BJ (cell line): ENCODE measurements around the gene PSMG3. TPM values are rescaled to one million over a fixed set of nuclear protein-coding genes. Genes with fewer than 3 reads are reported as not detected.

Experiments
- CTCF ChIA-PET: fragments of 350-600 bp; formaldehyde crosslinking; extraction: SDS; loops from one replicate; lab custom pipeline; 2021; ENCODE audit warnings: antibody characterized with exemption, inconsistent platforms; lab: Yijun Ruan, JAX
- POLR2A ChIA-PET: fragments of 300-600 bp; sonication (Branson Sonifier 250); formaldehyde crosslinking; extraction: SDS; loops from one replicate; lab custom pipeline; 2021; ENCODE audit warnings: antibody characterized with exemption; lab: Charles Lee
- DNase-seq: peaks from one replicate; pipeline ENCODE4 v3.0.0-alpha.2; 2011; ENCODE audit warnings: low read depth
- H3K27me3 ChIP-seq: 2 replicates; pipeline ENCODE4 v1.6.0; 2011; ENCODE audit warnings: low read length; ENCODE audit not compliant: control insufficient read depth, insufficient read depth
- H3K36me3 ChIP-seq: 2 replicates; pipeline ENCODE4 v1.5.1; 2011; ENCODE audit warnings: low read length; ENCODE audit not compliant: control insufficient read depth, insufficient read depth
- H3K4me3 ChIP-seq: 2 replicates; pipeline ENCODE4 v1.5.1; 2011; ENCODE audit warnings: low read depth, mild to moderate bottlenecking, control low read depth, low read length
- CTCF ChIP-seq: IDR thresholded peaks from 2 replicates; pipeline ENCODE4 v1.5.1; 2011; ENCODE audit warnings: low read depth, mild to moderate bottlenecking, control low read depth, inconsistent platforms, low read length, moderate library complexity; ENCODE audit not compliant: insufficient read depth
- polyA plus RNA-seq: library from polyadenylated mRNA; depleted of rRNA; stranded (reverse); fragments of >200 nt; gene quantifications from 2 replicates; pipeline ENCODE4 v1.2.3, GENCODE V29; 2011

The PSMG3 gene
- polyA plus RNA-seq, 1 experiment, result 40.9 TPM

DNA sequence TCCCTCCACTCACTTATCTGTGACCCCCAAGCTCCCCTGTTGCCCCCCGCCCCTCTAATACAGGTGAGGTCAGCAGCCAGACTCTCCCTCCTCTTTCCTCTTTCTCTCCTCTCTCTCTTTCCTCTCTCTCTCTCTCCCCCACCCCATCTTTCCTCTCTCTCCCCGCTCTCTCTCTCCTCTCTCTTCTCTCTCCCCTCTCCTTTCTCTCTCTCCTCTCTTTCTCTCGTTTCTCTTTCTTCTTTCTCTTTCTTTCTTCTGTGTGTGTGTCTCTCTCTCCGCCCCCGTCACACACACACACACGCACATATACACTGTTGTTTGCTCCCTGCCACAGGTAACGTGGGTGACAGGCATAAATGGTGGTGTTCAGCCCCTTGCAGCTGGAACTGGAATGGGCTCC, 37.2 kb upstream of the PSMG3 start:
- ChIA-PET POLR2A (no interaction called here), CTCF (no interaction called here)
- no peaks in the 10 kb centered on the region for H3K36me3 ChIP-seq
- TF ChIP-seq CTCF, result no peak
- H3K4me3 ChIP-seq, result no peak overlapping the region
- peaks cover 9% of the 10 kb centered on the region for H3K27me3 ChIP-seq
- no peak for DNase-seq

DNA sequence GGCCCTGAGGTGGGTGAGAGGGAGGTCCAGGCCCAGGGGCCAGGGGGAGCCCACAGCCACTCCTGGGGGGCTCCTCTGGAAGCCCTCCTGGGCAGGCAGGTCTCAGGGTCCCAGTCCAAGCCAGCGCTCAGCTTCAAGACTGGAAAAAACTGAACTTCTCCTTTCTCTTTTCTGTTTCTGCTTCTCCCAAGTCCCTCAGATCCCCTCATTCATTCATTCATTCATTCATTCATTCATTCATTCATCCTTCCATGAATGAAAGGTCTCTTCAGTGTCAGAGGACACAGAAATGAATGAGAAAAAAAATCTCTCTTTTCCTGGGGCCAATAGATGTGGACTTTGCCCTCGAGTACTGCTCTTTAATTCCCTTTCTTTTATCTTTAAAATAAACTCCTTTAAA, 34.6 kb upstream of the PSMG3 start:
- H3K4me3 ChIP-seq, result no peak overlapping the region
- TF ChIP-seq CTCF, result no peak
- DNase-seq, result no peak
- CTCF ChIA-PET, result interaction anchor here (1.4 kb wide), 1 partner anchor 605 kb away, joined by 3 read pairs; no protein-coding TSS in a partner anchor
- H3K27me3 ChIP-seq, result peaks cover 9% of the 10 kb centered on the region
- POLR2A ChIA-PET, result no interaction called here
- no peaks in the 10 kb centered on the region for H3K36me3 ChIP-seq

- CTCF ChIA-PET, result interaction anchor here (1.4 kb wide), 1 partner anchor 606 kb away, joined by 3 read pairs; no protein-coding TSS in a partner anchor
- POLR2A ChIA-PET, result no interaction called here
- Histone ChIP-seq H3K27me3 (peaks cover 8% of the 10 kb centered on the region), H3K4me3 (no peak overlapping the region), H3K36me3 (no peaks in the 10 kb centered on the region)
- DNase-seq, result no peak
- no peak for TF ChIP-seq CTCF
Measured at GRCh38 chr7:1603346-1604225, 33.8 kb upstream of the PSMG3 start.

GRCh38 chr7:1602386-1602785, 32.6 kb upstream of the PSMG3 start:
- no peak for DNase-seq
- CTCF ChIA-PET, result no interaction called here
- no peaks in the 10 kb centered on the region for H3K36me3 ChIP-seq
- peaks cover 5% of the 10 kb centered on the region for H3K27me3 ChIP-seq
- no peak for TF ChIP-seq CTCF
- H3K4me3 ChIP-seq, result no peak overlapping the region
- POLR2A ChIA-PET, result no interaction called here

DNA sequence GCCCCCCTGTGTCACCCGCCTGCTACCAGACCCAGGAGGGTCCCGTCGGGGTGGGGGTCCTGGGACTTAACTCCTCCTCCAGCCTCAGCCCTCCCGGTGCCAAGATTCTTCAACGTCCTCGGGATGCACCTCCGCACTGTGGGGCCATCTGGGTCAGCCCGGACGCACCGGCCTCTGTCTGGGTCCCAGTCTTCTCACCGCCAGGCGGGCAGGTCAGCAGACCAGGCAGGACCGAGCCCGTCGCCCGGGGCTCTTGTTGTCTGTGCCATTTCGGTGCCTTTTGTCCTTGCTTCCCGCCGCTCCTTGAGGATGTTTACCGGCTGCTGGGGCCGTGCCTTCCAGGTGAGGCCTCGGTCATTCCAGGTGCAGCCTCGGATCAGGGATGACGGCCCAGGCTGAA, 32.1 kb upstream of the PSMG3 start:
- Histone ChIP-seq H3K27me3 (peaks cover 5% of the 10 kb centered on the region), H3K4me3 (no peak overlapping the region), H3K36me3 (no peaks in the 10 kb centered on the region)
- POLR2A ChIA-PET, result no interaction called here
- no peak for TF ChIP-seq CTCF
- no peak for DNase-seq
- CTCF ChIA-PET, result interaction anchor here (1.0 kb wide), 1 partner anchor 311 kb away, joined by 3 read pairs; no protein-coding TSS in a partner anchor
